Neural cell (in vitro differentiated cells): ENCODE data around the gene GPC5. TPM values are rescaled to one million over a fixed set of nuclear protein-coding genes. Genes with fewer than 3 reads are reported as not detected.

Source experiments
- H2AFZ ChIP-seq: fragments of 200-600, 300-800 bp; sonication (generic), shearing (Covaris generic); 2 replicates; pipeline ENCODE4 v1.6.0; 2014; ENCODE audit warnings: low read depth, mild to moderate bottlenecking, antibody characterized with exemption, low read length, moderate library complexity
- H3F3A ChIP-seq: fragments of 200-600 bp; shearing (Covaris generic); 2 replicates; pipeline ENCODE4 v1.6.1; 2016; ENCODE audit warnings: mild to moderate bottlenecking, moderate library complexity, mixed read lengths, antibody characterized with exemption, low read length; ENCODE audit not compliant: insufficient read depth, poor library complexity, severe bottlenecking
- H3K27ac ChIP-seq: fragments of 200-600, 300-800 bp; sonication (generic), shearing (Covaris generic); 2 replicates; pipeline ENCODE4 v1.5.1; 2014; ENCODE audit warnings: mild to moderate bottlenecking, low read length, moderate library complexity
- H3K27me3 ChIP-seq: fragments of 300-800, 200-600 bp; sonication (generic), shearing (Covaris generic); 2 replicates; pipeline ENCODE4 v1.6.0; 2014; ENCODE audit warnings: mild to moderate bottlenecking, low read depth, low read length, moderate library complexity; ENCODE audit not compliant: insufficient read depth
- H3K36me3 ChIP-seq: fragments of 300-800, 200-600 bp; sonication (generic), shearing (Covaris generic); 2 replicates; pipeline ENCODE4 v1.5.1; 2014; ENCODE audit warnings: mild to moderate bottlenecking, antibody characterized with exemption, low read length, moderate library complexity; ENCODE audit not compliant: insufficient read depth
- H3K4me2 ChIP-seq: fragments of 300-800, 200-600 bp; sonication (generic), shearing (Covaris generic); 2 replicates; pipeline ENCODE4 v1.6.0; 2014; ENCODE audit warnings: mild to moderate bottlenecking, low read length
- H3K4me3 ChIP-seq: fragments of 300-800, 200-600 bp; sonication (generic), shearing (Covaris generic); 2 replicates; pipeline ENCODE4 v1.5.1; 2014; ENCODE audit warnings: mild to moderate bottlenecking, low read length, moderate library complexity
- H3K79me2 ChIP-seq: fragments of 200-600 bp; shearing (Covaris generic); replicated peaks from 2 replicates; pipeline ENCODE4 v1.6.0; 2014; ENCODE audit warnings: mild to moderate bottlenecking, low read length, moderate library complexity; ENCODE audit not compliant: insufficient read depth
- H3K9ac ChIP-seq: fragments of 300-800, 200-600 bp; sonication (generic), shearing (Covaris generic); 2 replicates; pipeline ENCODE4 v1.6.1; 2016; ENCODE audit warnings: mild to moderate bottlenecking, low read length, mixed read lengths
- H3K9me2 ChIP-seq: fragments of 200-600 bp; shearing (Covaris generic); 2 replicates; pipeline ENCODE4 v1.6.1; 2016; ENCODE audit warnings: mild to moderate bottlenecking, low read length, mixed read lengths; ENCODE audit not compliant: insufficient read depth
- H3K9me3 ChIP-seq: fragments of 200-600, 300-800 bp; sonication (generic), shearing (Covaris generic); 2 replicates; pipeline ENCODE4 v1.6.1; 2016; ENCODE audit warnings: mild to moderate bottlenecking, mixed run types, low read length, moderate library complexity, mixed read lengths
- H4K20me1 ChIP-seq: fragments of 200-600 bp; shearing (Covaris generic); 2 replicates; pipeline ENCODE4 v1.6.1; 2016; ENCODE audit warnings: mild to moderate bottlenecking, mixed run types; ENCODE audit not compliant: insufficient read depth
- CTCF ChIP-seq: fragments of 450-650 bp; IDR thresholded peaks from 2 replicates; pipeline ENCODE4 v1.5.1; 2014; ENCODE audit warnings: antibody characterized with exemption, mild to moderate bottlenecking, moderate library complexity; ENCODE audit not compliant: poor library complexity, severe bottlenecking
- EP300 ChIP-seq: fragments of 450-650 bp; conservative IDR thresholded peaks from 2 replicates; pipeline ENCODE4 v1.6.1; 2014; ENCODE audit warnings: antibody characterized with exemption, mild to moderate bottlenecking, moderate library complexity; ENCODE audit not compliant: poor library complexity, severe bottlenecking
- EZH2 ChIP-seq: fragments of 200-600, 300-800 bp; shearing (Covaris generic), sonication (generic); IDR thresholded peaks from 2 replicates; pipeline ENCODE4 v1.6.1; 2014; ENCODE audit warnings: antibody characterized with exemption, low read length, borderline replicate concordance, mild to moderate bottlenecking; ENCODE audit not compliant: insufficient read depth, poor library complexity, severe bottlenecking
- MXI1 ChIP-seq: fragments of 450-650 bp; conservative IDR thresholded peaks from 2 replicates; pipeline ENCODE4 v1.6.1; 2014; ENCODE audit warnings: antibody characterized with exemption, mild to moderate bottlenecking; ENCODE audit not compliant: poor library complexity, severe bottlenecking
- POLR2AphosphoS5 ChIP-seq: IDR thresholded peaks from 2 replicates; pipeline ENCODE4 v1.6.1; 2012
- RAD21 ChIP-seq: fragments of 450-650 bp; conservative IDR thresholded peaks from 2 replicates; pipeline ENCODE4 v1.6.1; 2014; ENCODE audit warnings: antibody characterized with exemption, mild to moderate bottlenecking, moderate library complexity
- SMC3 ChIP-seq: fragments of 450-650 bp; conservative IDR thresholded peaks from 2 replicates; pipeline ENCODE4 v1.6.1; 2014; ENCODE audit warnings: antibody characterized with exemption, mild to moderate bottlenecking, moderate library complexity; ENCODE audit not compliant: poor library complexity
- TAF1 ChIP-seq: IDR thresholded peaks from 2 replicates; pipeline ENCODE4 v1.6.1; 2012; ENCODE audit warnings: low read depth
- polyA plus RNA-seq: library from polyadenylated mRNA; depleted of rRNA; stranded (reverse); fragments of >200 nt; gene quantifications from 2 replicates; pipeline ENCODE4 v1.2.3, GENCODE V29; 2014
- TF ChIP-seq, protein P1 (sequence below): IDR thresholded peaks from 2 replicates; pipeline ENCODE4 v1.6.1; 2012; ENCODE audit warnings: borderline replicate concordance

GPC5 gene
- polyA plus RNA-seq, 1 donor from 2014 or later = 5.0 TPM

GRCh38 chr13:91845612-91846011 lies 447.2 kb downstream of the GPC5 start:
- H4K20me1 ChIP-seq = no peaks in the 10 kb centered on the region
- no peak overlapping the region for H3K4me2 ChIP-seq
- H3K27me3 ChIP-seq = no peaks in the 10 kb centered on the region
- no peaks in the 10 kb centered on the region for H3K9me3 ChIP-seq
- no peak overlapping the region for H3K4me3 ChIP-seq
- H3K27ac ChIP-seq = no peak overlapping the region
- H3K9ac ChIP-seq = no peak overlapping the region
- H3K9me2 ChIP-seq = no peaks in the 10 kb centered on the region
- TF ChIP-seq EZH2 = no peak
- no peak for TF ChIP-seq MXI1
- no peak for TF ChIP-seq EP300
- no peak for TF ChIP-seq POLR2AphosphoS5
- no peaks in the 10 kb centered on the region for H3F3A ChIP-seq
- no peak overlapping the region for H2AFZ ChIP-seq
- H3K79me2 ChIP-seq = no peaks in the 10 kb centered on the region
- H3K36me3 ChIP-seq = no peaks in the 10 kb centered on the region

- TF ChIP-seq RAD21 = no peak
- no peak for TF ChIP-seq CTCF
- TF ChIP-seq MXI1 = no peak
- TF ChIP-seq EZH2 = no peak
- TF ChIP-seq TAF1 = no peak
- no peak for TF ChIP-seq EP300
- TF ChIP-seq SMC3 = no peak
- TF ChIP-seq, protein P1, sequence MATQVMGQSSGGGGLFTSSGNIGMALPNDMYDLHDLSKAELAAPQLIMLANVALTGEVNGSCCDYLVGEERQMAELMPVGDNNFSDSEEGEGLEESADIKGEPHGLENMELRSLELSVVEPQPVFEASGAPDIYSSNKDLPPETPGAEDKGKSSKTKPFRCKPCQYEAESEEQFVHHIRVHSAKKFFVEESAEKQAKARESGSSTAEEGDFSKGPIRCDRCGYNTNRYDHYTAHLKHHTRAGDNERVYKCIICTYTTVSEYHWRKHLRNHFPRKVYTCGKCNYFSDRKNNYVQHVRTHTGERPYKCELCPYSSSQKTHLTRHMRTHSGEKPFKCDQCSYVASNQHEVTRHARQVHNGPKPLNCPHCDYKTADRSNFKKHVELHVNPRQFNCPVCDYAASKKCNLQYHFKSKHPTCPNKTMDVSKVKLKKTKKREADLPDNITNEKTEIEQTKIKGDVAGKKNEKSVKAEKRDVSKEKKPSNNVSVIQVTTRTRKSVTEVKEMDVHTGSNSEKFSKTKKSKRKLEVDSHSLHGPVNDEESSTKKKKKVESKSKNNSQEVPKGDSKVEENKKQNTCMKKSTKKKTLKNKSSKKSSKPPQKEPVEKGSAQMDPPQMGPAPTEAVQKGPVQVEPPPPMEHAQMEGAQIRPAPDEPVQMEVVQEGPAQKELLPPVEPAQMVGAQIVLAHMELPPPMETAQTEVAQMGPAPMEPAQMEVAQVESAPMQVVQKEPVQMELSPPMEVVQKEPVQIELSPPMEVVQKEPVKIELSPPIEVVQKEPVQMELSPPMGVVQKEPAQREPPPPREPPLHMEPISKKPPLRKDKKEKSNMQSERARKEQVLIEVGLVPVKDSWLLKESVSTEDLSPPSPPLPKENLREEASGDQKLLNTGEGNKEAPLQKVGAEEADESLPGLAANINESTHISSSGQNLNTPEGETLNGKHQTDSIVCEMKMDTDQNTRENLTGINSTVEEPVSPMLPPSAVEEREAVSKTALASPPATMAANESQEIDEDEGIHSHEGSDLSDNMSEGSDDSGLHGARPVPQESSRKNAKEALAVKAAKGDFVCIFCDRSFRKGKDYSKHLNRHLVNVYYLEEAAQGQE = no peak
- TF ChIP-seq POLR2AphosphoS5 = no peak
- H3F3A ChIP-seq = no peaks in the 10 kb centered on the region
- no peaks in the 10 kb centered on the region for H3K9me3 ChIP-seq
- no peaks in the 10 kb centered on the region for H3K79me2 ChIP-seq
- H3K27me3 ChIP-seq = no peaks in the 10 kb centered on the region
- H2AFZ ChIP-seq = no peak overlapping the region
- H3K27ac ChIP-seq = no peak overlapping the region
- H3K4me3 ChIP-seq = no peak overlapping the region
- H3K9ac ChIP-seq = no peak overlapping the region
- no peaks in the 10 kb centered on the region for H3K9me2 ChIP-seq
- H3K4me2 ChIP-seq = no peak overlapping the region
- H4K20me1 ChIP-seq = no peaks in the 10 kb centered on the region
- H3K36me3 ChIP-seq = no peaks in the 10 kb centered on the region
These were observed 465.3 kb downstream of the GPC5 start for GRCh38 chr13:91863699-91864098.

DNA sequence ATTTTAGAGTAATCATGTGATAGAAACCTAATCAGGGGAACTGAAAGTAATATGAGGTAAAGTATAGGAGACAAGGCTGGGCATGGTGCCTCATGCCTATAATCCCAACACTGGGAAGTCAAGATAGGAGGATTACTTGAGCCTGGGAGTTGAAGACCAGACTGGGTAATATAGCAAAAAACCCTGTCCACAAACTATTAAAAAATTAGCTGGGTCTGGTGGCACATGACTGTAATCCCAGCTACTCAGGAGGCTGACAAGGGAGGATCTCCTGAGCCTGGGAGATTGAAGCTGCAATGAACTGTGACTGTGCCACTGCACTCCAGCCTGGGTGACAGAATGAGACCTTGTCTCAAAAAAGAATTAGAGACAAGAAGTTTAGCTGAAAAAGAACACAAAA lies 469.9 kb downstream of the GPC5 start:
- no peaks in the 10 kb centered on the region for H3K9me2 ChIP-seq
- H3K36me3 ChIP-seq = no peaks in the 10 kb centered on the region
- H3K27me3 ChIP-seq = no peaks in the 10 kb centered on the region
- H3F3A ChIP-seq = no peaks in the 10 kb centered on the region
- H3K9ac ChIP-seq = no peak overlapping the region
- H2AFZ ChIP-seq = no peak overlapping the region
- H3K4me2 ChIP-seq = no peak overlapping the region
- no peak overlapping the region for H3K27ac ChIP-seq
- TF ChIP-seq SMC3 = no peak
- no peak for TF ChIP-seq EP300
- TF ChIP-seq, protein P1 = no peak
- TF ChIP-seq MXI1 = no peak
- no peak for TF ChIP-seq POLR2AphosphoS5
- no peak for TF ChIP-seq EZH2
- no peak for TF ChIP-seq TAF1
- no peak for TF ChIP-seq RAD21
- no peak for TF ChIP-seq CTCF
- no peaks in the 10 kb centered on the region for H4K20me1 ChIP-seq
- no peaks in the 10 kb centered on the region for H3K9me3 ChIP-seq
- no peak overlapping the region for H3K4me3 ChIP-seq
- no peaks in the 10 kb centered on the region for H3K79me2 ChIP-seq
